HCT116 (cell line): ENCODE data around the gene MAP4K4. TPM values are rescaled to one million over a fixed set of nuclear protein-coding genes. Genes with fewer than 3 reads are reported as not detected.

Experiments
- ATAC-seq: fragments of 200-7000 bp; cut with Tn5 transposase; 2 replicates; pipeline ENCODE4 v1.9.1; 2020; ENCODE audit warnings: mild to moderate bottlenecking, moderate library complexity
- BruUV-seq: library from RNA; stranded (reverse); fragments of 400-500 nt; replicated peaks from 2 replicates; lab custom pipeline; 2021; lab: Mats Ljungman, UMichigan
- CTCF ChIA-PET: fragments of 300-600 bp; sonication (Branson Sonifier 250); formaldehyde crosslinking; loops from one replicate; lab custom pipeline; 2021; ENCODE audit warnings: antibody characterized with exemption; lab: Charles Lee
- POLR2A ChIA-PET: fragments of 300-600, 350-600 bp; sonication (Branson Sonifier 250); formaldehyde crosslinking; loops from one replicate; lab custom pipeline; 2021; ENCODE audit warnings: antibody characterized with exemption; lab: Charles Lee
- RAD21 ChIA-PET, 2 experiments: fragments of 300-600 bp; sonication (Branson Sonifier 250); formaldehyde crosslinking; loops; one replicate each; lab custom pipeline; 2023; ENCODE audit warnings: low total read pairs in 2 of 2; ENCODE audit not compliant: uncharacterized antibody in 2 of 2, unreplicated experiment in 2 of 2, low non-redundant PET in 1 of 2; lab: Charles Lee
- DNase-seq: peaks from one replicate; pipeline ENCODE4 v3.0.0-alpha.2; 2010; ENCODE audit warnings: low read depth, low spot score
- H2AFZ ChIP-seq: fragments of 200-600 bp; shearing (Covaris generic), sonication (generic); 2 replicates; pipeline ENCODE4 v1.6.1; 2017; ENCODE audit warnings: low read depth, mixed run types, mixed read lengths, antibody characterized with exemption, low read length; ENCODE audit not compliant: poor library complexity, severe bottlenecking
- H3K27ac ChIP-seq: 2 replicates; pipeline ENCODE4 v1.5.1; 2012; ENCODE audit warnings: low read depth, low read length
- H3K27me3 ChIP-seq: fragments of 200-600 bp; sonication (generic); 2 replicates; pipeline ENCODE4 v1.6.1; 2016; ENCODE audit warnings: mixed run types, low read length, mixed read lengths; ENCODE audit not compliant: insufficient read depth
- H3K36me3 ChIP-seq, 2 experiments: fragments of 200-500 bp in 1 of 2; fragments of 200-600 bp in 1 of 2; sonication (Bioruptor generic) in 1 of 2; sonication (generic) in 1 of 2; 2 replicates each; pipeline versions ENCODE4 v1.5.1 to v1.6.1; 2014 to 2016; ENCODE audit warnings: low read length in 2 of 2, inconsistent platforms in 1 of 2, mixed read lengths in 1 of 2, mixed run types in 1 of 2; ENCODE audit not compliant: insufficient read depth in 2 of 2, control insufficient read depth in 1 of 2
- H3K4me1 ChIP-seq, 2 experiments: fragments of 200-600 bp in 1 of 2; sonication (generic) in 1 of 2; 2 replicates each; pipeline versions ENCODE4 v1.5.1 to v1.6.1; 2012 to 2017; ENCODE audit warnings: low read length in 2 of 2, inconsistent platforms in 1 of 2, mild to moderate bottlenecking in 1 of 2, mixed read lengths in 1 of 2, mixed run types in 1 of 2, moderate library complexity in 1 of 2; ENCODE audit not compliant: insufficient read depth in 2 of 2, control insufficient read depth in 1 of 2
- H3K4me2 ChIP-seq: fragments of 200-600 bp; sonication (generic); 2 replicates; pipeline ENCODE4 v1.6.1; 2017; ENCODE audit warnings: mixed run types, low read length, mixed read lengths
- H3K4me3 ChIP-seq, 2 experiments: fragments of 200-600 bp in 1 of 2; sonication (generic) in 1 of 2; replicated peaks in 1 of 2; 2 replicates each; pipeline ENCODE4 v1.5.1; 2011 to 2016; ENCODE audit warnings: low read length in 2 of 2, control low read depth in 1 of 2, low read depth in 1 of 2, mild to moderate bottlenecking in 1 of 2, mixed read lengths in 1 of 2, mixed run types in 1 of 2
- H3K79me2 ChIP-seq: fragments of 200-600 bp; sonication (generic); 2 replicates; pipeline ENCODE4 v1.6.1; 2017; ENCODE audit warnings: mild to moderate bottlenecking, mixed run types, low read length, moderate library complexity, mixed read lengths; ENCODE audit not compliant: insufficient read depth
- H3K9ac ChIP-seq: fragments of 200-600 bp; sonication (generic); 2 replicates; pipeline ENCODE4 v1.6.1; 2016; ENCODE audit warnings: low read length, mixed read lengths
- H3K9me2 ChIP-seq: fragments of 200-600 bp; sonication (generic), shearing (Covaris generic); 2 replicates; pipeline ENCODE4 v1.6.1; 2017; ENCODE audit warnings: mixed run types, mild to moderate bottlenecking, moderate library complexity; ENCODE audit not compliant: insufficient read depth
- H3K9me3 ChIP-seq, 2 experiments: fragments of 200-500 bp in 1 of 2; fragments of 200-600 bp in 1 of 2; sonication (Bioruptor generic) in 1 of 2; sonication (generic) in 1 of 2; 2 replicates each; pipeline ENCODE4 v1.6.1; 2014 to 2017; ENCODE audit warnings: low read length in 2 of 2, mixed read lengths in 2 of 2, inconsistent platforms in 1 of 2, low read depth in 1 of 2, mild to moderate bottlenecking in 1 of 2, mixed run types in 1 of 2, moderate library complexity in 1 of 2; ENCODE audit not compliant: control insufficient read depth in 1 of 2, insufficient read depth in 1 of 2
- H4K20me1 ChIP-seq: fragments of 200-600 bp; sonication (generic), shearing (Covaris generic); 2 replicates; pipeline ENCODE4 v1.6.1; 2017; ENCODE audit warnings: mixed run types, mild to moderate bottlenecking, moderate library complexity; ENCODE audit not compliant: insufficient read depth
- CBX3 ChIP-seq: IDR thresholded peaks from 2 replicates; pipeline ENCODE4 v1.6.1; 2012; ENCODE audit warnings: low read depth
- EGR1 ChIP-seq: IDR thresholded peaks from 2 replicates; pipeline ENCODE4 v1.6.1; 2012; ENCODE audit warnings: low read depth
- ELF1 ChIP-seq: IDR thresholded peaks from 2 replicates; pipeline ENCODE4 v1.6.1; 2012; ENCODE audit warnings: low read depth, borderline replicate concordance
- EZH2 ChIP-seq: fragments of 200-600 bp; sonication (generic); IDR thresholded peaks from 2 replicates; pipeline ENCODE4 v1.6.1; 2017; ENCODE audit warnings: antibody characterized with exemption, mixed run types
- EZH2phosphoT487 ChIP-seq: fragments of 200-600 bp; IDR thresholded peaks from 2 replicates; pipeline ENCODE4 v1.6.1; 2018; ENCODE audit warnings: antibody characterized with exemption, borderline replicate concordance
- FOSL1 ChIP-seq: IDR thresholded peaks from 2 replicates; pipeline ENCODE4 v1.6.1; 2012; ENCODE audit warnings: low read depth
- JUND ChIP-seq: IDR thresholded peaks from 2 replicates; pipeline ENCODE4 v1.6.1; 2012
- POLR2A ChIP-seq: IDR thresholded peaks from 2 replicates; pipeline ENCODE4 v1.7.0; 2011; ENCODE audit warnings: borderline replicate concordance; ENCODE audit not compliant: insufficient read depth, insufficient read length; ENCODE audit errors: extremely low read depth
- POLR2AphosphoS5 ChIP-seq: IDR thresholded peaks from 2 replicates; pipeline ENCODE4 v1.6.1; 2011; ENCODE audit warnings: mild to moderate bottlenecking, low read depth, low read length, moderate library complexity
- RAD21 ChIP-seq: IDR thresholded peaks from 2 replicates; pipeline ENCODE4 v1.6.1; 2012; ENCODE audit warnings: low read depth, mild to moderate bottlenecking
- SIN3A ChIP-seq: IDR thresholded peaks from 2 replicates; pipeline ENCODE4 v1.6.1; 2012; ENCODE audit warnings: low read depth
- SP1 ChIP-seq: IDR thresholded peaks from 2 replicates; pipeline ENCODE4 v1.6.1; 2012; ENCODE audit warnings: low read depth
- SRF ChIP-seq: IDR thresholded peaks from 2 replicates; pipeline ENCODE4 v1.6.1; 2012; ENCODE audit warnings: low read depth
- YY1 ChIP-seq: IDR thresholded peaks from 2 replicates; pipeline ENCODE4 v1.6.1; 2011; ENCODE audit warnings: low read length, low read depth, moderate library complexity, mild to moderate bottlenecking; ENCODE audit not compliant: insufficient replicate concordance; ENCODE audit errors: extremely low read depth
- ZFX ChIP-seq: fragments of 450-650 bp; IDR thresholded peaks from 2 replicates; pipeline ENCODE4 v1.6.1; 2017
- ZNF274 ChIP-seq: fragments of 200-500 bp; sonication (Bioruptor generic); IDR thresholded peaks from 2 replicates; pipeline ENCODE4 v1.6.1; 2014; ENCODE audit warnings: mild to moderate bottlenecking, low read depth, low read length, inconsistent platforms
- intact Hi-C: fragments of 100-400 bp; cut with micrococcal nuclease; formaldehyde crosslinking; loops from 2 replicates; pipeline ENCODE4 v1.10.0; 2022
- total RNA-seq: library from RNA; stranded (reverse); gene quantifications from one replicate; pipeline ENCODE4 v1.2.1, GENCODE V29; 2021; ENCODE audit not compliant: unreplicated experiment
- TF ChIP-seq, protein P1 (sequence below): IDR thresholded peaks from 2 replicates; pipeline ENCODE4 v1.6.1; 2012; ENCODE audit warnings: low read depth
- TF ChIP-seq, protein P2 (sequence below): IDR thresholded peaks from 2 replicates; pipeline ENCODE4 v1.6.1; 2012

Gene MAP4K4
- total RNA-seq, 1 experiment from 2014 or later, result 62.3 TPM

DNA sequence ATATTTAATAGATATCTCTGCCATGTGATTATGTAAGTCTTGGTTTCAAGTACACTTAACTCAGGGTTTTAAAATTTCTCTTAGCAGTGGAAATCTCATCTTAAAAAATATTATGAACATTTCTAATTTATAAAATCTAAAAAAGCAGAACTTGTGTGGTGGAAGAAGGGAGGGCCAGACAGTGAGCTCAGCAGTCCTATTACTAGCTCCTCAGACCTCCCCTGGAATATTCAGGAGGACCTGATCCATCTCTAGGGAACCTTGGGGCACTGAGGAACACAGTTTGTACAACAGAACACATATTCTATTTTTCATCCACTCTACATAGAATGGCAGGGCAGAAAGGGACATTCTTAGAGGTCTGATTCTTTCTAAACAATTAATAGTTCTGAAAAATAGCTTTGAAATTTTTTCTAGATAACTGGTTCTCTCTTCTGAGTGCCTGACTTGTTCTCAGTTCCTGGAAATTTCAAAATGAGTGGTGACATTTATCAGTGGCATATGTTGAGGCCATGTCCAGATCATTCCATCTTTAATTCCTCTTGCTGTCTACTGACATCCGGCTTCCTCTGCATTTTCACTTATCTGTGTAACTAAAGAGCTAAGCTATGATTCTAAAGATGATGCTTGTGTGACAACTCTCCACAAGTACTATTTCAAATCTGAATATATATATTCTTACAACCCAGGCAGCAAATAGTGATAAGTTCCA is 8.2 kb upstream of the MAP4K4 start:
- Histone ChIP-seq H3K79me2 (no peaks in the 10 kb centered on the region), H3K4me2 (no peak overlapping the region), H3K9me3 (no peaks in the 10 kb centered on the region), H3K9ac (no peak overlapping the region), H3K36me3 (no peaks in the 10 kb centered on the region), H3K4me3 (no peak overlapping the region), H4K20me1 (no peaks in the 10 kb centered on the region), H2AFZ (no peak overlapping the region), H3K27me3 (no peaks in the 10 kb centered on the region), H3K27ac (no peak overlapping the region), H3K9me2 (no peaks in the 10 kb centered on the region), H3K4me1 (no peaks in the 10 kb centered on the region)
- intact Hi-C loops, result no loop called here
- no peak for TF ChIP-seq ELF1
- no peak for TF ChIP-seq YY1
- TF ChIP-seq CBX3, result no peak
- no peak for TF ChIP-seq RAD21
- no peak for TF ChIP-seq FOSL1
- TF ChIP-seq SIN3A, result no peak
- TF ChIP-seq, protein P1, sequence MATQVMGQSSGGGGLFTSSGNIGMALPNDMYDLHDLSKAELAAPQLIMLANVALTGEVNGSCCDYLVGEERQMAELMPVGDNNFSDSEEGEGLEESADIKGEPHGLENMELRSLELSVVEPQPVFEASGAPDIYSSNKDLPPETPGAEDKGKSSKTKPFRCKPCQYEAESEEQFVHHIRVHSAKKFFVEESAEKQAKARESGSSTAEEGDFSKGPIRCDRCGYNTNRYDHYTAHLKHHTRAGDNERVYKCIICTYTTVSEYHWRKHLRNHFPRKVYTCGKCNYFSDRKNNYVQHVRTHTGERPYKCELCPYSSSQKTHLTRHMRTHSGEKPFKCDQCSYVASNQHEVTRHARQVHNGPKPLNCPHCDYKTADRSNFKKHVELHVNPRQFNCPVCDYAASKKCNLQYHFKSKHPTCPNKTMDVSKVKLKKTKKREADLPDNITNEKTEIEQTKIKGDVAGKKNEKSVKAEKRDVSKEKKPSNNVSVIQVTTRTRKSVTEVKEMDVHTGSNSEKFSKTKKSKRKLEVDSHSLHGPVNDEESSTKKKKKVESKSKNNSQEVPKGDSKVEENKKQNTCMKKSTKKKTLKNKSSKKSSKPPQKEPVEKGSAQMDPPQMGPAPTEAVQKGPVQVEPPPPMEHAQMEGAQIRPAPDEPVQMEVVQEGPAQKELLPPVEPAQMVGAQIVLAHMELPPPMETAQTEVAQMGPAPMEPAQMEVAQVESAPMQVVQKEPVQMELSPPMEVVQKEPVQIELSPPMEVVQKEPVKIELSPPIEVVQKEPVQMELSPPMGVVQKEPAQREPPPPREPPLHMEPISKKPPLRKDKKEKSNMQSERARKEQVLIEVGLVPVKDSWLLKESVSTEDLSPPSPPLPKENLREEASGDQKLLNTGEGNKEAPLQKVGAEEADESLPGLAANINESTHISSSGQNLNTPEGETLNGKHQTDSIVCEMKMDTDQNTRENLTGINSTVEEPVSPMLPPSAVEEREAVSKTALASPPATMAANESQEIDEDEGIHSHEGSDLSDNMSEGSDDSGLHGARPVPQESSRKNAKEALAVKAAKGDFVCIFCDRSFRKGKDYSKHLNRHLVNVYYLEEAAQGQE, result no peak
- no peak for TF ChIP-seq SRF
- TF ChIP-seq JUND, result no peak
- TF ChIP-seq POLR2A, result no peak
- TF ChIP-seq, protein P2, sequence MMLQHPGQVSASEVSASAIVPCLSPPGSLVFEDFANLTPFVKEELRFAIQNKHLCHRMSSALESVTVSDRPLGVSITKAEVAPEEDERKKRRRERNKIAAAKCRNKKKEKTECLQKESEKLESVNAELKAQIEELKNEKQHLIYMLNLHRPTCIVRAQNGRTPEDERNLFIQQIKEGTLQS, result no peak
- no peak for TF ChIP-seq EZH2
- no peak for TF ChIP-seq SP1
- no peak for TF ChIP-seq EGR1
- no peak for TF ChIP-seq EZH2phosphoT487
- TF ChIP-seq ZFX, result no peak
- no peak for TF ChIP-seq ZNF274
- no peak for TF ChIP-seq POLR2AphosphoS5
- DNase-seq, result no peak
- ChIA-PET RAD21 (no interaction called here), CTCF (no interaction called here), POLR2A (no interaction called here)
- BruUV-seq, result no TSS peak
- ATAC-seq, result no peak
